Uterus (tissue), 2 donors: ENCODE measurements around the gene FAM240A.

Source experiments
- CTCF ChIP-seq, 4 experiments: fragments of 200-600 bp in 2 of 4; fragments of 450-650 bp in 2 of 4; sonication (generic) in 2 of 4; IDR thresholded peaks; one replicate each; pipeline ENCODE4 v1.5.1; 2016 to 2019; ENCODE audit warnings: antibody characterized with exemption in 4 of 4, mild to moderate bottlenecking in 2 of 4, moderate library complexity in 1 of 4
- POLR2A ChIP-seq, 2 donors: fragments of 450-650 bp; IDR thresholded peaks; one replicate each; pipeline ENCODE4 v1.6.1; 2016; ENCODE audit warnings: antibody characterized with exemption in 2 of 2, mild to moderate bottlenecking in 1 of 2, moderate library complexity in 1 of 2

- TF ChIP-seq CTCF (IDR thresholded peaks at IDR 0.05) (no peak), POLR2A (IDR thresholded peaks at IDR 0.05) (no peak)
These were observed 26.3 kb upstream of the FAM240A start for GRCh38 chr3:46585799-46586693.
